ENCODE measurements around the gene CPLX1.

- TF ChIP-seq CTCF (IDR thresholded peaks at IDR 0.05) = no peak
- TF ChIP-seq POLR2A (IDR thresholded peaks at IDR 0.05) = no peak
These were observed 48.2 kb downstream of the CPLX1 start for GRCh38 chr4:777520-778262.
